GM18517 (cell line): ENCODE data around the gene GSDME.
"Not testable (repeated sequence)": the region's sequence is repeated elsewhere in the genome, so short reads cannot be mapped to it uniquely, and the experiment has no call there.

Experiments
- ATAC-seq: cut with Tn5 transposase; IDR thresholded peaks from one replicate; pipeline ENCODE4 v1.9.1; 2021; ENCODE audit warnings: mild to moderate bottlenecking, moderate library complexity; ENCODE audit not compliant: unreplicated experiment

Gene GSDME

GRCh38 chr7:24757353-24758275 lies at the start of gene GSDME:
GSDME (minus strand) TSS chr7:24757464; CDS start chr7:24749774, 7,690 bp downstream.
- ATAC-seq = no peak

GRCh38 chr7:24802300-24802699 lies 45.0 kb upstream of the GSDME start:
- ATAC-seq = no peak

- no peak for ATAC-seq
Observed at GRCh38 chr7:24801883-24802282, 44.6 kb upstream of the GSDME start.

GRCh38 chr7:24800667-24801066 lies 43.4 kb upstream of the GSDME start:
- no peak for ATAC-seq

GRCh38 chr7:24800073-24800472 lies 42.8 kb upstream of the GSDME start:
- ATAC-seq = no peak

- ATAC-seq = no peak
Observed at GRCh38 chr7:24799506-24799905, 42.2 kb upstream of the GSDME start.

GRCh38 chr7:24798261-24798660 lies 41.0 kb upstream of the GSDME start:
- ATAC-seq = no peak

- ATAC-seq = no peak
Observed at GRCh38 chr7:24797270-24797669, 40.0 kb upstream of the GSDME start.

GRCh38 chr7:24795407-24795767 lies 38.1 kb upstream of the GSDME start:
- no peak for ATAC-seq

GRCh38 chr7:24794751-24795406 lies 37.6 kb upstream of the GSDME start:
- ATAC-seq = not testable (repeated sequence)

- no peak for ATAC-seq
Observed at GRCh38 chr7:24793982-24794648, 36.9 kb upstream of the GSDME start.

GRCh38 chr7:24788961-24789576 lies 31.8 kb upstream of the GSDME start:
- ATAC-seq = no peak

GRCh38 chr7:24788075-24788474 lies 30.8 kb upstream of the GSDME start:
- ATAC-seq = no peak

GRCh38 chr7:24786941-24787340 lies 29.7 kb upstream of the GSDME start:
- no peak for ATAC-seq

GRCh38 chr7:24786306-24786705 lies 29.0 kb upstream of the GSDME start:
- no peak for ATAC-seq

- no peak for ATAC-seq
Observed at GRCh38 chr7:24784277-24784676, 27.0 kb upstream of the GSDME start.

- no peak for ATAC-seq
Observed at GRCh38 chr7:24783698-24784097, 26.4 kb upstream of the GSDME start.

GRCh38 chr7:24781106-24781505 lies 23.8 kb upstream of the GSDME start:
- no peak for ATAC-seq

GRCh38 chr7:24779283-24779655 lies 22.0 kb upstream of the GSDME start:
- no peak for ATAC-seq

GRCh38 chr7:24778543-24779282 lies 21.4 kb upstream of the GSDME start:
- no peak for ATAC-seq

- ATAC-seq = no peak
Observed at GRCh38 chr7:24777806-24778205, 20.5 kb upstream of the GSDME start.
